ENCODE data around the gene SMIM41. TPM values are rescaled to one million over a fixed set of nuclear protein-coding genes. Genes with fewer than 3 reads are reported as not detected.

The SMIM41 gene
- total and polyA plus RNA-seq, 10 of the 15 experiments (the other 5 are each of a cell fraction or from before 2014, with no cell fraction given) = not detected

GRCh38 chr12:52147367-52147963, 68.0 kb downstream of the SMIM41 start (continued):
- no peak for TF ChIP-seq WRNIP1 (IDR thresholded peaks at IDR 0.05; ENCODE audit: borderline replicate concordance, low read depth, low read length)

GRCh38 chr12:52147964-52148463, 68.5 kb downstream of the SMIM41 start:
- no peak overlapping the region for H3K4me3 ChIP-seq
- H3K9ac ChIP-seq (ENCODE audit: control insufficient read depth, insufficient read depth, low read length) = no peak overlapping the region
- intact Hi-C loops (cut with micrococcal nuclease; ENCODE audit: unreplicated experiment) (no loop called here), in situ Hi-C loops (cut with MboI) (loop anchor here (5.0 kb wide), 1 partner anchor 839 kb away; no protein-coding TSS in a partner anchor)
- no peaks in the 10 kb centered on the region for H3K79me2 ChIP-seq (ENCODE audit: control insufficient read depth, insufficient read depth, low read length)
- WGBS (ENCODE audit: insufficient coverage, insufficient replicate concordance, low lambda C conversion rate, missing lambda C conversion rate) = 3% methylated on average over 10 of the region's 10 CpGs
- H3K4me2 ChIP-seq (ENCODE audit: control insufficient read depth, insufficient read depth) = no peak overlapping the region
- H3K36me3 ChIP-seq (ENCODE audit: control insufficient read depth in 2 of 2, insufficient read depth in 2 of 2, low read length in 1 of 2) = no peaks in the 10 kb centered on the region
- ChIA-PET CTCF (interaction anchor here (1.1 to 1.8 kb wide), 2 partner anchors 122 kb away, joined by 3 to 4 read pairs; no protein-coding TSS in a partner anchor), POLR2A (no interaction called here), RAD21 (ENCODE audit: unreplicated experiment) (interaction anchor here (0.6 kb wide), 1 partner anchor 38 kb away, joined by 3 read pairs; no protein-coding TSS in a partner anchor), SMC1A (ENCODE audit: uncharacterized antibody, unreplicated experiment) (no interaction called here)
- H4K20me1 ChIP-seq (ENCODE audit: control insufficient read depth, insufficient read depth) = no peaks in the 10 kb centered on the region
- DNase-seq (ENCODE audit: low read depth, low spot score) = no peak
- no peaks in the 10 kb centered on the region for H3K4me1 ChIP-seq (ENCODE audit: control insufficient read depth, insufficient read depth, low read length)
- BruUV-seq (replicated peaks) = no TSS peak
- H2AFZ ChIP-seq (ENCODE audit: control insufficient read depth, low read depth, low read length) = no peak overlapping the region
- ATAC-seq = no peak
- FAIRE-seq = no peak
- H3K27me3 ChIP-seq (replicated peaks in 1 of 2; ENCODE audit: control insufficient read depth in 2 of 2, insufficient read depth in 2 of 2, low read length in 1 of 2) = no peaks in the 10 kb centered on the region; a peak in 2 of 4 replicates
- no peak overlapping the region for H3K27ac ChIP-seq (ENCODE audit: control insufficient read depth, insufficient read depth)
- TF ChIP-seq NR2C1 (IDR thresholded peaks at IDR 0.05) = no peak
- TF ChIP-seq IRF3 (IDR thresholded peaks at IDR 0.05) = no peak
- no peak for TF ChIP-seq FOXM1 (IDR thresholded peaks at IDR 0.05; ENCODE audit: low read depth, low read length)
- TF ChIP-seq CBX5 (IDR thresholded peaks at IDR 0.05; ENCODE audit: low read depth) = no peak
- TF ChIP-seq RELB (IDR thresholded peaks at IDR 0.05; ENCODE audit: low read depth) = no peak
- no peak for TF ChIP-seq SIX5 (IDR thresholded peaks at IDR 0.05; ENCODE audit: low read depth, low read length, severe bottlenecking)
- no peak for TF ChIP-seq PML (IDR thresholded peaks at IDR 0.05; ENCODE audit: low read length)
- TF ChIP-seq RB1 (IDR thresholded peaks at IDR 0.05; ENCODE audit: borderline replicate concordance) = no peak
- TF ChIP-seq EED (IDR thresholded peaks at IDR 0.05; ENCODE audit: low read depth) = no peak
- TF ChIP-seq CBFB (IDR thresholded peaks at IDR 0.05; ENCODE audit: low read depth) = no peak
- TF ChIP-seq GABPA (IDR thresholded peaks at IDR 0.05; ENCODE audit: low read depth) = no peak
- H3K9me3 ChIP-seq (replicated peaks; ENCODE audit: control insufficient read depth, insufficient read depth, low read length) = no peaks in the 10 kb centered on the region
